ENCODE results near the gene TRIM15.
A peak's percentile ranks its signal among the peaks of the same experiment; 100 is the strongest.
"Not testable (repeated sequence)": the region's sequence is repeated elsewhere in the genome, so short reads cannot be mapped to it uniquely, and the experiment has no call there.

TRIM15 gene

GRCh38 chr6:30200551-30201281 is 37.4 kb downstream of the TRIM15 start:
- no peak for DNase-seq

- no peak for DNase-seq
Measured at GRCh38 chr6:30202366-30202765, 39.0 kb downstream of the TRIM15 start.

GRCh38 chr6:30204116-30204515 is 40.8 kb downstream of the TRIM15 start:
- no peak for DNase-seq

GRCh38 chr6:30206152-30206551 is 42.8 kb downstream of the TRIM15 start:
- DNase-seq = no peak

GRCh38 chr6:30206799-30207618 is 43.7 kb downstream of the TRIM15 start:
- DNase-seq = no peak

- no peak for DNase-seq
Measured at GRCh38 chr6:30207619-30208295, 44.4 kb downstream of the TRIM15 start.

- no peak for DNase-seq
Measured at GRCh38 chr6:30211306-30211705, 48.0 kb downstream of the TRIM15 start.

GRCh38 chr6:30211899-30212298 is 48.6 kb downstream of the TRIM15 start:
- no peak for DNase-seq

- DNase-seq = peak; percentile 87 to 91 (median 89)
Measured at GRCh38 chr6:30212865-30213666, 49.7 kb downstream of the TRIM15 start, which contains the start of gene TRIM26. Gene TRIM26, minus strand, starts transcription at chr6:30213406. Its CDS starts 14,303 bp downstream, at chr6:30199103.

GRCh38 chr6:30213667-30213956 is 50.3 kb downstream of the TRIM15 start:
- no peak for DNase-seq

- peak in 3 of 4 experiments; percentile 41 to 65 (median 53) for DNase-seq
Measured at GRCh38 chr6:30213957-30214656, 50.8 kb downstream of the TRIM15 start.

GRCh38 chr6:30214657-30214982 is 51.3 kb downstream of the TRIM15 start:
- no peak for DNase-seq

- DNase-seq = no peak
Measured at GRCh38 chr6:30216096-30216495, 52.8 kb downstream of the TRIM15 start.

GRCh38 chr6:30219244-30219643 is 55.9 kb downstream of the TRIM15 start:
- peak in 1 of 4 experiments; percentile 19 for DNase-seq

- DNase-seq = not testable (repeated sequence)
Measured at GRCh38 chr6:30221395-30221794, 58.0 kb downstream of the TRIM15 start.

- DNase-seq = not testable (repeated sequence)
Measured at GRCh38 chr6:30221956-30222355, 58.6 kb downstream of the TRIM15 start.

Measured in activated naive CD4-positive, alpha-beta T cell (primary cell).